HepG2 (cell line): ENCODE results near the gene LAPTM4A. TPM values are rescaled to one million over a fixed set of nuclear protein-coding genes. Genes with fewer than 3 reads are reported as not detected.

ENCODE experiments used
- BCL6 ChIP-seq: IDR thresholded peaks from 2 replicates; pipeline ENCODE4 v1.6.1; 2016; ENCODE audit warnings: missing genetic modification reagents, missing compliant biosample characterization
- HMG20A ChIP-seq: IDR thresholded peaks from 2 replicates; pipeline ENCODE4 v1.6.1; 2016; ENCODE audit warnings: borderline replicate concordance
- HOXA3 ChIP-seq: sonication (generic); formaldehyde crosslinking; IDR thresholded peaks from 2 replicates; pipeline ENCODE4 v1.5.0; 2020; ENCODE audit warnings: missing genetic modification reagents
- JDP2 ChIP-seq: sonication (generic); formaldehyde crosslinking; IDR thresholded peaks from 2 replicates; pipeline ENCODE4 v1.8.1; 2022; ENCODE audit warnings: missing genetic modification reagents, borderline replicate concordance
- KDM5A ChIP-seq: fragments of 200-600 bp; sonication (generic); IDR thresholded peaks from 2 replicates; pipeline ENCODE4 v1.7.0; 2018; ENCODE audit warnings: antibody characterized with exemption, mild to moderate bottlenecking, low read length, borderline replicate concordance
- MYC ChIP-seq: sonication (generic); formaldehyde crosslinking; IDR thresholded peaks from 2 replicates; pipeline ENCODE4 v1.9.0; 2021; ENCODE audit warnings: missing genetic modification reagents, borderline replicate concordance
- NR2F1 ChIP-seq, 2 experiments: fragments of 450-650 bp in 1 of 2; formaldehyde crosslinking in 1 of 2; IDR thresholded peaks; 2 replicates each; pipeline versions ENCODE4 v1.5.0 to v1.6.1; 2016 to 2020; ENCODE audit warnings: mild to moderate bottlenecking in 1 of 2, missing compliant biosample characterization in 1 of 2, missing genetic modification reagents in 1 of 2, moderate library complexity in 1 of 2
- POLR2AphosphoS5 ChIP-seq: IDR thresholded peaks from 2 replicates; pipeline ENCODE4 v1.6.1; 2012; ENCODE audit warnings: low read depth, low read length
- RARG ChIP-seq: sonication (generic); formaldehyde crosslinking; IDR thresholded peaks from 2 replicates; pipeline ENCODE4 v1.4.0; 2020; ENCODE audit warnings: low read depth, mild to moderate bottlenecking, missing genetic modification reagents
- RNF2 ChIP-seq: fragments of 450-650 bp; conservative IDR thresholded peaks from 2 replicates; pipeline ENCODE4 v1.6.1; 2016; ENCODE audit warnings: low read depth
- SRF ChIP-seq: IDR thresholded peaks from 2 replicates; pipeline ENCODE4 v1.6.1; 2011; ENCODE audit warnings: mild to moderate bottlenecking, low read depth, low read length, moderate library complexity
- SRSF9 ChIP-seq: fragments of 200-400 bp; formaldehyde crosslinking; IDR thresholded peaks from 2 replicates; pipeline ENCODE4 v1.6.1; 2018; ENCODE audit warnings: borderline replicate concordance, mild to moderate bottlenecking, low read depth, low read length; ENCODE audit not compliant: insufficient read depth, poor library complexity, severe bottlenecking
- TCF12 ChIP-seq, 2 experiments: fragments of 450-650 bp in 1 of 2; sonication (generic) in 1 of 2; formaldehyde crosslinking in 1 of 2; IDR thresholded peaks; 2 replicates each; pipeline versions ENCODE4 v1.6.1 to v1.8.0; 2017 to 2022; ENCODE audit warnings: antibody characterized with exemption in 1 of 2, mild to moderate bottlenecking in 1 of 2, missing genetic modification reagents in 1 of 2, moderate library complexity in 1 of 2
- THAP11 ChIP-seq: IDR thresholded peaks from 2 replicates; pipeline ENCODE4 v1.6.1; 2016; ENCODE audit warnings: missing biosample characterization, missing genetic modification reagents
- ZNF468 ChIP-seq: sonication (generic); formaldehyde crosslinking; IDR thresholded peaks from 2 replicates; pipeline ENCODE4 v1.8.0; 2022; ENCODE audit warnings: mild to moderate bottlenecking, moderate library complexity, missing genetic modification reagents
- ZNF512 ChIP-seq: sonication (generic); formaldehyde crosslinking; IDR thresholded peaks from 2 replicates; pipeline ENCODE4 v1.4.0; 2020; ENCODE audit warnings: mild to moderate bottlenecking, missing genetic modification reagents
- ZNF672 ChIP-seq: sonication (generic); formaldehyde crosslinking; IDR thresholded peaks from 2 replicates; pipeline ENCODE4 v1.8.1; 2022; ENCODE audit warnings: missing genetic modification reagents
- ZNF724P ChIP-seq: sonication (generic); formaldehyde crosslinking; IDR thresholded peaks from 2 replicates; pipeline ENCODE4 v1.8.0; 2022; ENCODE audit warnings: missing genetic modification reagents, borderline replicate concordance
- polyA plus RNA-seq, 8 experiments: library from polyadenylated mRNA; depleted of rRNA in 3 of 8; stranded (reverse) in 7 of 8; unstranded in 1 of 8; fragments of >200 nt; fragmentation: Illumina TruSeq in 4 of 8; extraction: Trizol in 4 of 8; gene quantifications; 2 replicates each; pipeline versions ENCODE4 v1.2.1 to v1.2.3, GENCODE V29; 2011 to 2016; ENCODE audit warnings: low read depth in 4 of 8, missing spikeins in 1 of 8, mixed read lengths in 1 of 8; ENCODE audit not compliant: insufficient read depth in 1 of 8
- total RNA-seq, 5 experiments: library from RNA; depleted of rRNA; stranded (reverse); fragments of >200 nt; fragmentation: Illumina TruSeq; extraction: Trizol; gene quantifications; 2 replicates each; pipeline ENCODE4 v1.2.3, GENCODE V29; 2016; ENCODE audit warnings: low read depth in 1 of 5
- TF ChIP-seq, protein P1 (sequence below): sonication (generic); formaldehyde crosslinking; IDR thresholded peaks from 2 replicates; pipeline ENCODE4 v1.4.0; 2020; ENCODE audit warnings: missing genetic modification reagents, mild to moderate bottlenecking, borderline replicate concordance
- TF ChIP-seq, protein P2 (sequence below): sonication (generic); formaldehyde crosslinking; IDR thresholded peaks from 2 replicates; pipeline ENCODE4 v1.8.0; 2022; ENCODE audit warnings: mild to moderate bottlenecking, missing genetic modification reagents
- TF ChIP-seq, protein P3 (sequence below): sonication (generic); formaldehyde crosslinking; IDR thresholded peaks from 2 replicates; pipeline ENCODE4 v1.4.0; 2020; ENCODE audit warnings: missing genetic modification reagents, borderline replicate concordance

The LAPTM4A gene
- total and polyA plus RNA-seq, 2 of the 13 experiments (the other 11 are each of a cell fraction or from before 2014, with no cell fraction given): 116 to 558 TPM

DNA sequence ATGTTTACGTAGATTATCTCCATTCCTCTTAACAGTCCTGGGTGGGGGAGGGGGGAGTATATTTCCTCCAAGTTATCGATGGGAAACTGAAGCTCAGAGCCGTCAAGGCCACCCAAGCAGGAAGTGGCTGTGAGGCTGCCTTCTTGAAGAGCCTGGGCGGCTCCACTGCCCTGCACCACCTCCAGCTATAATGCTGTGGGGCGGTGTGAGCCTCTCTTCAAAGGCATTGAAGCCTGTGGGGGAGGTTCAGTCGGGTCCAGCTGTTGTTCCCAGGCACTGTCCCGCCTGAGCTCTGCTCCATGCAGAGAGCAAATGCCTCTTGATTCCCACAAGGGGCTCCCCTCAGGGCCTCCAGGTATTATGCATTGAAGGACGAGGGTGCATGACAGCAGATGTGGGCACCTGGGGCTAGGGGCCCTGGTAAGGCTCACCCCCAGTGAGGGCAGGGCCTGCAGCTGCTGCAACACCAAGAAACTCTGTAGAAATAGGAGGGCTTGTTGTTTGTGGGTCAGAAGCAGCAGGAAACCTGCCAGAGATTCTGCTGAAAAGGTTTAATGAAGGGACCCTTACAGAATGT, 29.5 kb upstream of the LAPTM4A start (continued):
- TF ChIP-seq, protein P1, sequence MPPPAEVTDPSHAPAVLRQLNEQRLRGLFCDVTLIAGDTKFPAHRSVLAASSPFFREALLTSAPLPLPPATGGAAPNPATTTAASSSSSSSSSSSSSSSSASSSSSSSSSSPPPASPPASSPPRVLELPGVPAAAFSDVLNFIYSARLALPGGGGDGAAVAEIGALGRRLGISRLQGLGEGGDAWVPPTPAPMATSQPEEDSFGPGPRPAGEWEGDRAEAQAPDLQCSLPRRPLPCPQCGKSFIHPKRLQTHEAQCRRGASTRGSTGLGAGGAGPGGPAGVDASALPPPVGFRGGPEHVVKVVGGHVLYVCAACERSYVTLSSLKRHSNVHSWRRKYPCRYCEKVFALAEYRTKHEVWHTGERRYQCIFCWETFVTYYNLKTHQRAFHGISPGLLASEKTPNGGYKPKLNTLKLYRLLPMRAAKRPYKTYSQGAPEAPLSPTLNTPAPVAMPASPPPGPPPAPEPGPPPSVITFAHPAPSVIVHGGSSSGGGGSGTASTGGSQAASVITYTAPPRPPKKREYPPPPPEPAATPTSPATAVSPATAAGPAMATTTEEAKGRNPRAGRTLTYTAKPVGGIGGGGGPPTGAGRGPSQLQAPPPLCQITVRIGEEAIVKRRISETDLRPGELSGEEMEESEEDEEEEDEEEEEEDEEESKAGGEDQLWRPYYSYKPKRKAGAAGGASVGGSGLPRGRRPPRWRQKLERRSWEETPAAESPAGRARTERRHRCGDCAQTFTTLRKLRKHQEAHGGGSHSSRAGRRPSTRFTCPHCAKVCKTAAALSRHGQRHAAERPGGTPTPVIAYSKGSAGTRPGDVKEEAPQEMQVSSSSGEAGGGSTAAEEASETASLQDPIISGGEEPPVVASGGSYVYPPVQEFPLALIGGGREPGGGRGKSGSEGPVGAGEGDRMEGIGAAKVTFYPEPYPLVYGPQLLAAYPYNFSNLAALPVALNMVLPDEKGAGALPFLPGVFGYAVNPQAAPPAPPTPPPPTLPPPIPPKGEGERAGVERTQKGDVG (CRISPR knock-in tag): no peak
- no peak for TF ChIP-seq SRF
- no peak for TF ChIP-seq JDP2 (CRISPR knock-in tag)
- no peak for TF ChIP-seq NR2F1 (CRISPR knock-in tag; IDR thresholded peaks at IDR 0.05)
- TF ChIP-seq ZNF724P (CRISPR knock-in tag): no peak
- no peak for TF ChIP-seq TCF12 (IDR thresholded peaks at IDR 0.05)
- no peak for TF ChIP-seq TCF12 (CRISPR knock-in tag; IDR thresholded peaks at IDR 0.05)
- 0 out of 2 replicates have a peak, but pooled peaks have one; percentile 12 for TF ChIP-seq THAP11 (CRISPR knock-in tag)
- no peak for TF ChIP-seq BCL6 (CRISPR knock-in tag)
- no peak for TF ChIP-seq MYC (CRISPR knock-in tag)
- TF ChIP-seq RNF2: no peak
- TF ChIP-seq ZNF672 (CRISPR knock-in tag): no peak
- TF ChIP-seq ZNF468: no peak
- no peak for TF ChIP-seq KDM5A
- TF ChIP-seq RARG: no peak
- no peak for TF ChIP-seq SRSF9
- TF ChIP-seq ZNF512 (CRISPR knock-in tag): no peak
- TF ChIP-seq HOXA3 (CRISPR knock-in tag): no peak
- no peak for TF ChIP-seq HMG20A
- no peak for TF ChIP-seq POLR2AphosphoS5
- TF ChIP-seq, protein P2, sequence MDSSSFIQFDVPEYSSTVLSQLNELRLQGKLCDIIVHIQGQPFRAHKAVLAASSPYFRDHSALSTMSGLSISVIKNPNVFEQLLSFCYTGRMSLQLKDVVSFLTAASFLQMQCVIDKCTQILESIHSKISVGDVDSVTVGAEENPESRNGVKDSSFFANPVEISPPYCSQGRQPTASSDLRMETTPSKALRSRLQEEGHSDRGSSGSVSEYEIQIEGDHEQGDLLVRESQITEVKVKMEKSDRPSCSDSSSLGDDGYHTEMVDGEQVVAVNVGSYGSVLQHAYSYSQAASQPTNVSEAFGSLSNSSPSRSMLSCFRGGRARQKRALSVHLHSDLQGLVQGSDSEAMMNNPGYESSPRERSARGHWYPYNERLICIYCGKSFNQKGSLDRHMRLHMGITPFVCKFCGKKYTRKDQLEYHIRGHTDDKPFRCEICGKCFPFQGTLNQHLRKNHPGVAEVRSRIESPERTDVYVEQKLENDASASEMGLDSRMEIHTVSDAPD (CRISPR knock-in tag): no peak
- TF ChIP-seq, protein P3, sequence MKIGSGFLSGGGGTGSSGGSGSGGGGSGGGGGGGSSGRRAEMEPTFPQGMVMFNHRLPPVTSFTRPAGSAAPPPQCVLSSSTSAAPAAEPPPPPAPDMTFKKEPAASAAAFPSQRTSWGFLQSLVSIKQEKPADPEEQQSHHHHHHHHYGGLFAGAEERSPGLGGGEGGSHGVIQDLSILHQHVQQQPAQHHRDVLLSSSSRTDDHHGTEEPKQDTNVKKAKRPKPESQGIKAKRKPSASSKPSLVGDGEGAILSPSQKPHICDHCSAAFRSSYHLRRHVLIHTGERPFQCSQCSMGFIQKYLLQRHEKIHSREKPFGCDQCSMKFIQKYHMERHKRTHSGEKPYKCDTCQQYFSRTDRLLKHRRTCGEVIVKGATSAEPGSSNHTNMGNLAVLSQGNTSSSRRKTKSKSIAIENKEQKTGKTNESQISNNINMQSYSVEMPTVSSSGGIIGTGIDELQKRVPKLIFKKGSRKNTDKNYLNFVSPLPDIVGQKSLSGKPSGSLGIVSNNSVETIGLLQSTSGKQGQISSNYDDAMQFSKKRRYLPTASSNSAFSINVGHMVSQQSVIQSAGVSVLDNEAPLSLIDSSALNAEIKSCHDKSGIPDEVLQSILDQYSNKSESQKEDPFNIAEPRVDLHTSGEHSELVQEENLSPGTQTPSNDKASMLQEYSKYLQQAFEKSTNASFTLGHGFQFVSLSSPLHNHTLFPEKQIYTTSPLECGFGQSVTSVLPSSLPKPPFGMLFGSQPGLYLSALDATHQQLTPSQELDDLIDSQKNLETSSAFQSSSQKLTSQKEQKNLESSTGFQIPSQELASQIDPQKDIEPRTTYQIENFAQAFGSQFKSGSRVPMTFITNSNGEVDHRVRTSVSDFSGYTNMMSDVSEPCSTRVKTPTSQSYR (CRISPR knock-in tag): peak; percentile 85
